ENCODE measurements around the gene MAML3. TPM values are rescaled to one million over a fixed set of nuclear protein-coding genes. Genes with fewer than 3 reads are reported as not detected.

Gene MAML3
- total and polyA plus RNA-seq, 8 donors: 5.8 to 18.7 (median 16.7) TPM

DNA sequence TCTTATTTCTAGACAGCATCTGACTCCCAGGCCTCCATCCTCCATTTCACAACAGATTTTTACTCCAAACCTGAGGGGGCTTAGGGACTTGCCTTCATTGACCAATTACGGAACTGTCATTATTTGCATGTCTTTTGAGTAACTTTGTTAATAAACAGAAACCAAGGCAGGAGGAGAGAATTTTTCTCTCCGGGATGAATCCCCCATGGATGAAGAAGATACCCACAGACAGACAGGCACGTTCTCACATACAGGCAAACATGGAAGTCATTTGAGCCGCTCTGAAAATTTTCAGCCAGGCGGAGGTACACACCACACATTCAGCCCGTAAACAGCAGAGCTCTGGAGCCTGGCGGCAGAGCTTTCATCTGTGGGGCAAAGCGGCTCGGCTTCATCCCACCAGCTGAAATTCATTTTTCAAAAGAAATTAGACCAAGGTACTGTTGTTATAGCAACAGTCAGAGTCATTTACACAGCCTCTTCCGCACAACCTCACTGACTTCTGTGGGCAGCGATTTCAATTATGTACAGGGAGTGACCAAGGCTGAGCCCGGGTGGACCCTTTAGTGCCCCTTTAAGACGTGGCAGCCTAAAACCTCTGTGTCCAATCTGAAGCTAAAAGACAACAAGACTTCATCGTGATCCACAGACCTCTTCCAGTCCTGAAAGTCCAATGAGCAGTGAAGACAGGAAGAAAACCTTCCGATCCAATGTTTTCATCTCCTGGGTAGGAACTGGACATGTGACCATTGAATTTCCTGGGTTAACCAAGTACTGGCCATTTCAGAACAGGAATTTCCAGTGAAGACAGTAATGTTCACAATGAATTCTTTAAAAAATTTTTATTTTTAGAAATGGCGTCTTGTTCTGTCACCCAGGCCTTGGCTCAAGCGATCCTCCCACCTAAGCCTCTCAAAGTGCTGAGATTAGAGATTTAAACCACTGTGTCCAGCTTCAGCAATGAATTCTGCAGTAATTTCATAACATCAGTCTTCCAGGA lies 251.4 kb downstream of the MAML3 start:
- DNase-seq (no peak), ATAC-seq (peak; percentile 10)
- intact Hi-C loops (cut with DNase I): no loop called here
- Histone ChIP-seq H3K9me3 (no peaks in the 10 kb centered on the region), H3K27ac (peak overlapping the region; percentile 65 to 66), H3K4me3 (peak overlapping the region in 1 of 2 donors; percentile 16), H3K4me1 (peaks cover 4 to 26% of the 10 kb centered on the region in 2 donors), H3K27me3 (no peaks in the 10 kb centered on the region), H3K36me3 (no peaks in the 10 kb centered on the region)
- TF ChIP-seq, protein P1, sequence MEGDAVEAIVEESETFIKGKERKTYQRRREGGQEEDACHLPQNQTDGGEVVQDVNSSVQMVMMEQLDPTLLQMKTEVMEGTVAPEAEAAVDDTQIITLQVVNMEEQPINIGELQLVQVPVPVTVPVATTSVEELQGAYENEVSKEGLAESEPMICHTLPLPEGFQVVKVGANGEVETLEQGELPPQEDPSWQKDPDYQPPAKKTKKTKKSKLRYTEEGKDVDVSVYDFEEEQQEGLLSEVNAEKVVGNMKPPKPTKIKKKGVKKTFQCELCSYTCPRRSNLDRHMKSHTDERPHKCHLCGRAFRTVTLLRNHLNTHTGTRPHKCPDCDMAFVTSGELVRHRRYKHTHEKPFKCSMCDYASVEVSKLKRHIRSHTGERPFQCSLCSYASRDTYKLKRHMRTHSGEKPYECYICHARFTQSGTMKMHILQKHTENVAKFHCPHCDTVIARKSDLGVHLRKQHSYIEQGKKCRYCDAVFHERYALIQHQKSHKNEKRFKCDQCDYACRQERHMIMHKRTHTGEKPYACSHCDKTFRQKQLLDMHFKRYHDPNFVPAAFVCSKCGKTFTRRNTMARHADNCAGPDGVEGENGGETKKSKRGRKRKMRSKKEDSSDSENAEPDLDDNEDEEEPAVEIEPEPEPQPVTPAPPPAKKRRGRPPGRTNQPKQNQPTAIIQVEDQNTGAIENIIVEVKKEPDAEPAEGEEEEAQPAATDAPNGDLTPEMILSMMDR (IDR thresholded peaks at IDR 0.05): no peak

DNA sequence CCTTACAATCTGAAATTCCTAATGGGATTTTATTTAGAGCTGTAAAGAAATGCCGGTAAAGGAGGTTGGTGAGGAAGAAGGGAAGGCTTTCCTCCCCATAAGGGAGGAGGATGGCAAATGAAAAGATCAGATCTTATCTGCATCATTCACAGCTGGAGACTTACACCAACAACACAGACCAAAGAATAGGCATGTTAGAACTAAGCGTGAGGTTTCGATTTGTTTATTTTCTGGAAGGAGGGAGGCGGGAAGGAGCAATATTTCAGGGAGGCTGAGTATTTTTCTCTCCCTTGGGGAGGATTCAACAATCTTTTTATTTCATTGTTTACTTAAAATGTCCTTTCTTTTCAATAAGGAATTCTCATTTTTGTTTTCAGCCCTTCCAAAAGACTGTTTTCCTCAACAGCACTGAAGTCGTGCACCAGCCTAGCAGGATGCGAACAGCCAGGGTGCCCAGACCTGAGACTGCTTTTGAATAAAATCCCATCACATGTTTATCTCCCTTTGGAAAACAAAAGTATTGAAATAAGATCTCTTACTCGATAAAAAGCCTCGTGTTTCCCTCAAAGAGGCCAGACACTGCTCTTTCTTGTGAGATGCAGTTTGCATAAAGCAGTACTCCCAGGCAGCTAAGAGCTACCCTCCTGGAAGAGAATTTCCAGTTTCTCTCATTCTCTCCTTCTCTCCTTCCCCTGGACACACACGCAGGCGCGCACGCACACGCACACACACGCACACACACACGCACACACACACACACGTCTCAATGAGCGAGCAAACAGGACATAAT lies 252.3 kb downstream of the MAML3 start:
- intact Hi-C loops (cut with DNase I): no loop called here
- Histone ChIP-seq H3K9me3 (no peaks in the 10 kb centered on the region), H3K4me1 (peaks cover 0 to 26% of the 10 kb centered on the region in 2 donors), H3K4me3 (peak overlapping the region; percentile 15 to 16), H3K36me3 (no peaks in the 10 kb centered on the region), H3K27me3 (no peaks in the 10 kb centered on the region), H3K27ac (peak overlapping the region; percentile 65 to 66)
- DNase-seq (no peak), ATAC-seq (peak; percentile 55)
- TF ChIP-seq, protein P1 (IDR thresholded peaks at IDR 0.05): no peak

GRCh38 chr4:139900964-139901376 lies 253.0 kb downstream of the MAML3 start:
- Histone ChIP-seq H3K36me3 (no peaks in the 10 kb centered on the region), H3K4me3 (no peak overlapping the region), H3K27me3 (no peaks in the 10 kb centered on the region), H3K9me3 (no peaks in the 10 kb centered on the region), H3K4me1 (peaks cover 0 to 26% of the 10 kb centered on the region in 2 donors), H3K27ac (peak overlapping the region in 1 of 2 donors; percentile 66)
- DNase-seq (no peak), ATAC-seq (no peak)
- intact Hi-C loops (cut with DNase I): no loop called here
- TF ChIP-seq, protein P1 (IDR thresholded peaks at IDR 0.05): no peak

DNA sequence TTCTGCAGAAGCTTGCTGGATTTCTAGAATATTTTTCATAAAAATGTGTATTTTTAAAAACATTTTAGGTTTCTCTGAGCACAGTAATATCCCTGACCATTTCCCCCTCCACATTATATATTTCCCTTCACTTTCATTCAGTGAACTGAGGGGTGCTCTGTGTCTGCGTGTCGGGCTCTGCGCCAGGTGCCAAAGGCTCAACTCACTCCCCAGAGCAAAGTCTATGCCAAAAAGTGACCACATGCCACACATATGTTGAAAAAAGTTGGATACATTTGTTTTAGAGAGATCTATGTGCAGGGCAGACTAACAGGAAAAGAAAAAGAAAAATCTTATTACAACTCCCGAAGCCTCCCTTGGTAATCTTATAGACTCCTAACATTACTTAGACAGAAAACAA lies 254.6 kb downstream of the MAML3 start:
- TF ChIP-seq, protein P1 (IDR thresholded peaks at IDR 0.05): no peak
- Histone ChIP-seq H3K27me3 (no peaks in the 10 kb centered on the region), H3K27ac (no peak overlapping the region), H3K4me3 (no peak overlapping the region), H3K36me3 (no peaks in the 10 kb centered on the region), H3K9me3 (no peaks in the 10 kb centered on the region), H3K4me1 (peaks cover 0 to 25% of the 10 kb centered on the region in 2 donors)
- DNase-seq (no peak), ATAC-seq (no peak)
- intact Hi-C loops (cut with DNase I): no loop called here

DNA sequence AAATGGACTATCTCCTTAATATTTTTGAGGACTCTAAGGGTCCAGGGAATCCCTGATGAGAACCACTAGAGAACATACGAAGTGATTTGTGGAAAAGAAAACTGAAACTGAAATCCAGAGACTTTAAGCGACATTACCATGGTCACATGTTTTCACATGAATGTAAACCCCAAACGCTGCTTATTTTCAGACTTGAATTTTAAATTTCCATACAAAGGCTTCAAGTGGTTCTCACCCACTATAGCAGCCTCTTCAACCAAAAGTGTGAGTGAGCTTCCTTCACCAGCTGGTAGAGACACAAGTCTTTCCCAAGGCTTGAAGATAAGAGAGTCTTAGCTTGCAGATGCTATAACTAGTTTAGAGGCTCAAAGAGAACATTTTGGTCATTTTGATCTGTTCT lies 255.7 kb downstream of the MAML3 start:
- ATAC-seq (no peak), DNase-seq (no peak)
- Histone ChIP-seq H3K27ac (no peak overlapping the region), H3K9me3 (no peaks in the 10 kb centered on the region), H3K36me3 (no peaks in the 10 kb centered on the region), H3K4me1 (peaks cover 0 to 16% of the 10 kb centered on the region in 2 donors), H3K27me3 (no peaks in the 10 kb centered on the region), H3K4me3 (peak overlapping the region in 1 of 2 donors; percentile 7)
- intact Hi-C loops (cut with DNase I): no loop called here
- TF ChIP-seq, protein P1 (IDR thresholded peaks at IDR 0.05): no peak
